GM15510 (cell line): ENCODE data around the gene DNAAF5.

ENCODE experiments used
- POLR2A ChIP-seq: IDR thresholded peaks from 3 replicates; pipeline ENCODE4 v1.6.1; 2011; ENCODE audit warnings: borderline replicate concordance; ENCODE audit not compliant: insufficient read length; ENCODE audit errors: extremely low read depth

The DNAAF5 gene

DNA sequence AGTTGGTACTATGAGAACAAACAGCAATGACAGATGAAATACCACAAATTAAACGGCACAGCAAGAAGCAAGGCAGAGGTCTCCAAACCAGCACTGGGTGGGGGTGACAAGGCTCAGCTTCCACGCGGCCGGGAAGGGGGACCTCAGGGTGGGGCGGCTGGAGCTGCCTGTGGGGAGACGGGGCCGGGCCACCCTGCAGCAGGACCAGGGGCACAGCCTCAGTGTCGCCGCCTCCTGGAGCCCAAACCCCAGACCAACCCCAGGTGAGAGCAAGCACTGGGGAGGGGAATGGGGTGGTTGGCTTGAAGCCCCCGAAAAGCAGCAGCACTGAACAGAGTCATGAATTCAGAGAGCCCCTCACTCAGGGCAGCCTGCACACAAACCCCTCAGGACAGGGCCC, 49.9 kb downstream of the DNAAF5 start:
- no peak for TF ChIP-seq POLR2A

DNA sequence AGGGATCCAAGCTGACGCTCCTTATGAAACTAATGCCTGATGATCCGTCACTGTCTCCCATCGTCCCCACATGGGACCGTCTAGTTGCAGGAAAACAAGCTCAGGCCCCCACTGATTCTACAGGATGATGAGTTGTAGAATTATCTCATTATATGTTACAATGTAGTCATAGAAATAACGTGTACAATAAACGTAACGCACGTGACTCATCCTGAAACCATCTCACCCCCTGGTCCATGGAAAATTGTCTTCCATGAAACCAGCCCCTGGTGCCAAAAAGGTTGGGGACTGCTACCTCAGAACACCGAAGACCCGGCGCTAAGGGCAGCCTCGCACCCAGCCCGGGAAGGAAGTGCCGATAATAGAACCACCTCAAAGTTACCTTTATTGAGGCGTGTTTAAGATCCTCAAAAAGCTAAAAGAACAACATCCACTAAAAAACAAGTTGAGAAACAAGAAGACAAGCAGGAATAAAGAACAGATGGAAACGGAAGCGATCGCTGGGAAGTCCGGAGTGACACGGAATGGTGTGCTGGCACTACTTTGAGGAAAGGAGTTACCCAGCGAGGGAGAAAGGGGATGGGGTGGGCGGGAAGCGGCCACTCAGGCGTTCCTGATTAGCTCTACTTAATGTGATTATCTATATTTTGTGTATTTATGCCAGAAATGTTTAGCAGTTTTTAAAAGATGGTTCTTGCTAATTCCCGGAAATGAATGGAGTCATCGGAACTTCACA, 50.7 kb downstream of the DNAAF5 start:
- no peak for TF ChIP-seq POLR2A

DNA sequence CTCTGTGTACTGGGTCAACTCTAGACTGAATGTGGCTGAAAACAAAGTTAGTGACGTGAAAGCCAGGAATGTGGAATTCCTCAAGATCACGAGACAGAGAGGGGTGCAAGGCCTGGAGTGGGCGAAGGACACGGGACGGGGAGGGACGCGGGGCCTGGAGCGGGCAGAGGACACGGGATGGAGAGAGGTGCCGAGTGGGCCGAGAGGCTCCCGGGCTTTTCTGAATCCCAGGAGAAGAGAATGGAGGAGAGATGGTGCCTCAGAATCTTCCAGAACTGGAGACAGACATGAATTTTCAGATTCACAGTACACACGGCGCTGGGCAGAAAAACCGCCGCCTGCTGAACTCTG, 51.2 kb downstream of the DNAAF5 start:
- TF ChIP-seq POLR2A = no peak

DNA sequence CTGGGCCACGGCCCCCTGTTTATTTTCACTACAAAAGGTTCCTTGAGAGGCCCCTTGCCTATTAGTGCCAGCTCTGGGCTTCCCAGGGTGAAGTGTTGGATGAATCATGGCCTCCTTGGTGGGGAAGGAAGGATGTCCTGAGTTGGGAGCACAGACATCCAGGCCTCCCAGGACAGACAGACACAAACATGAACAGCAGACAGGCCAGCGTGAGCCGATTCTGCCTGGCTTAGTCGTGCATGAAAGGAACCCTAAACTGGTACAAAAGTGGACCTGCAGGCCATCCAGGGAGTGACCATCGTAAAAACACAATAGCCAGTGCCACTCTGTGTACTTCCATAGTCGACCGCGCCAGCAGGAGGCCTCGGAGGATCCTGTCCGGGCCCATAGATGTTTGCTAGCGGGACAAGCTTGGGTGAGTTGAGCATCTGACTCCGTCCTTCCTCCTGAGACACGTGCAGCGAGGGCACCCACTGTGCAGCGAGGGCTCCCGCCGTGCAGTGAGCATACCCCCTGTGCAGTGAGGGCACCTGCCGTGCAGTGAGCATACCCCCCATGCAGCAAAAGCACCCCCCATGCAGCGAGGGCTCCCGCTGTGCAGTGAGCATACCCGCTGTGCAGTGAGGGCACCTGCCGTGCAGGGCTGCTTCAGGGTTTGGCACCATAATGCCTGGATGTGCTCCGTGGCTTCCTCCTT, 51.9 kb downstream of the DNAAF5 start:
- TF ChIP-seq POLR2A = no peak

DNA sequence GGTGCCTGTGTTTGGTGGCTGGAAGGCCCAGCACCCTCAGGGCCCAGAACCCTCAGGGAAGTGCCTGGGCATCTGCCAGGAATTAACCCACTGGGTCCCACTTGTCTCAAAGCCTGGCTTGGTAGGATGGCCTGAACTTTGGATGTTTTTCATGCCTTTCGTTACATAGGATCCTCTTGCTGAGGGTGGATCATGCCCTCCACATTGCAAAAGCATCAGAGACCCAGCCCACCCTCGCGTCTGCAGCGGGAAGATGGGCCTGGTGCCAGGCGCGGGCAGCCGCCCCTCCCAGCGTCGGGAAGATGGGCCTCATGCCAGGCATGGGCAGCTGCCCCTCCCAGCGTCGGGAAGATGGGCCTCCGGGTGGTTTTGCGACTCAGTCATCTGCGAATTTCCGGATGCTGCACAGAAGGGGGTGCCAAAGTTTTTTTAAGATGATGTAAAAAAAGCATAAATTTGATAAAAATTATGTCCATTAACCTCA, 52.5 kb downstream of the DNAAF5 start:
- TF ChIP-seq POLR2A = no peak

DNA sequence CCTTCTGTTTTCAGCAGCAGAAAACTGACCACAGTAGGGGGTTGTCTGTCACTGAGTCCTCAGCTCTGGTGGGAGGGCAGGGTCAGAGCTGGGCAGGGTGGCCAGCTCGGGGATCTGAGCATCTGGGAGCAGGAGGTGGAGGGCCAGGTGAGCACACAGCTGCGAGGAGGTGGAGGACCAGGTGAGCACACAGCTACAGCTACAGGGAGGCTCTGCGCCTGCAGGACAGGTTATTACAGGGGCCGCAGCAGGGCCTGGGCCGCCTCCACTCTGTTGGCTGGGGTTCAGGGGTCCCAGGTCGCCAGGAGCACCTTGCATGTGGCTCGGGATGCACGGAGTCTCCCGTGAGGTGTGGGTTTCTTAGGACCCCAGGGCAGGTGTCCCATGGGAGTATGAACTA, 53.0 kb downstream of the DNAAF5 start:
- no peak for TF ChIP-seq POLR2A

DNA sequence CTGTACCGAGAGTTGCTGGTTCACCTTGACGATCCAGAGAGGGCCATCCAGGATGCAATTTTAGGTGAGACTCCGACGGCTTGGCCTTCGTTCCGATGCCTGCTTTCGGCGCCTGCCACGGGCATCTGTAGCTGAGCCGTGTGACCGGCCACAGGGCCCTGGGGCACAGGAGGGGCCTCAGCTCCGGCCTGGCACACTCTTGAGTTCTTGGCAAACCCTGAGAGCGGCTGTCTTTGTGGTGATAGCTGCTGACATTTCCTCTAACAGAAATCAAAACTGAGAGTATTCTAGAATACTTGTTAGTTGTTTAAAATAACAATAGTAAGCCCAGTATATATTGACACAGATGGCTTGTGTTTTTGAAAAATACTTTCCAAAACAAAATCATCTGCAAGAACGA, 53.6 kb downstream of the DNAAF5 start:
- no peak for TF ChIP-seq POLR2A

DNA sequence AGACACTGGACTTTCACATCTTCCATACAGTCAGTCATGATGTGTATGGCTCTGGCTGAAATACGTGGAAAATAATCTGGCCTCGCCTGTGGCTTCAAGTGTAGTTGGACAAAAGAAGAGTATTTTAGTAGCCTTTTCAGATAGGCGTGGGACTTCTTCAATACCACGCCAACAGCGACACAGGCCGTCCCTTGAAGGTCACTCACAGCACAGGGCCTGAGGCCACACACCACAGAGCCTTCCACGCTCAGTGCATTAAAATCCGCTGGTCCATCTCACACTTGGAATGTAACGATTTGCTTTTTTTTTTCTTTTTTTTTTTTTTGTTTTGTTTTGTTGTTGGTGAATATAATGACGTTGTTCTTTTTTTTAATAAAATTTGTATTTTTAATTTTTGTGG, 54.0 kb downstream of the DNAAF5 start:
- TF ChIP-seq POLR2A = no peak

DNA sequence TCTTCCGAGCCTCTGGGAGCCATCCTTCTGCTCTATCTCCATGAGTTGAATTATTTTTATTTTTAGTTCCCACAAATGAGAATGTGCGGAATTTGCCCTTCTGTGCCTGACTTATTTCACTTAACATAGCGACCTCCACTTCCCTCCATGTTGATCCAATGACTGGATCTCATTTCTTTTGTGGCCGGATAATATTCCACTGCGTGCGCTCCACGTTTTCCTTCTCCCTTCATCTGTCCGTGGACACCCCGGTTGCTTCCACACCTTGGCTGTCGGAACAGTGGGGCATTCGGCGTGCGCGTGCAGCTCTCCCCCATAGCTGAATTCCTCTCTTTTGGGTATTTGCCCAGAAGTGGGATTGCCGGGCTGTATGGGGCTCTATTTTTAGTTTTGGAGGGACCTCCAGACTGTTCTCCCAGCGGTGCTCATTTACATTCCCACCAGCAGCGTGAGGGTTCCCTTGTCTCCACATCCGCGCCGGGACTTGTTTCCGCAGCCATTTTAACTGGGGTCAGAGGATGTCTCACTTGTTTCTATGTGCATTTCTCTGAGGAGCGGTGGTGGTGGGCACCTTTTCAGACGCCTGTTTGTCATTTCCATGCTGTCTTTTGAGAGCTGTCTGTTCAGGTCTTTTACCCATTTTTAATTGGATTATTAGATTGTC, 54.8 kb downstream of the DNAAF5 start:
- TF ChIP-seq POLR2A = no peak

DNA sequence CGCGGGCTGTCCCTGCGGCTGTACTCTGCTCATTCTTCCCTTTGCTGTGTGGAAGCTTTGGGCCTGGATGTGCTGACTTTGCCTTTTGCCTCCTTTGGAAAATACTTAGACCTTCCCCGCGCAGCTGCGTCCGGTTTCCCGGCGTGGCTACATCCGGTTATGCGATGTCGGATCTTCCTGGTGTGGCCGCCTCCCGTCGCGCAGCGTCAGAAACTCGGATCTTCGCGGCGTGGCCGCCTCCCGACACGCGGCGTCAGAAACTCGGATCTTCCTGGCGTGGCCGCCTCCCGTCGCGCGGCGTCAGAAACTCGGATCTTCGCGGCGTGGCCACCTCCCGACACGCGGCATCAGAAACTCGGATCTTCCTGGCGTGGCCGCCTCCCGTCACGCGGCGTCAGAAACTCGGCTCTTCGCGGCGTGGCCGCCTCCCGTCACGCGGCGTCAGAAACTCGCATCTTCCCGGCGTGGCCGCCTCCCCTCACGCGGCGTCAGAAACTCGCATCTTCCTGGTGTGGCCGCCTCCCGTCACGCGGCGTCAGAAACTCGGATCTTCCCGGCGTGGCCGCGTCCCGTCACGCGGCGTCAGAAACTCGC, 55.5 kb downstream of the DNAAF5 start:
- no peak for TF ChIP-seq POLR2A

DNA sequence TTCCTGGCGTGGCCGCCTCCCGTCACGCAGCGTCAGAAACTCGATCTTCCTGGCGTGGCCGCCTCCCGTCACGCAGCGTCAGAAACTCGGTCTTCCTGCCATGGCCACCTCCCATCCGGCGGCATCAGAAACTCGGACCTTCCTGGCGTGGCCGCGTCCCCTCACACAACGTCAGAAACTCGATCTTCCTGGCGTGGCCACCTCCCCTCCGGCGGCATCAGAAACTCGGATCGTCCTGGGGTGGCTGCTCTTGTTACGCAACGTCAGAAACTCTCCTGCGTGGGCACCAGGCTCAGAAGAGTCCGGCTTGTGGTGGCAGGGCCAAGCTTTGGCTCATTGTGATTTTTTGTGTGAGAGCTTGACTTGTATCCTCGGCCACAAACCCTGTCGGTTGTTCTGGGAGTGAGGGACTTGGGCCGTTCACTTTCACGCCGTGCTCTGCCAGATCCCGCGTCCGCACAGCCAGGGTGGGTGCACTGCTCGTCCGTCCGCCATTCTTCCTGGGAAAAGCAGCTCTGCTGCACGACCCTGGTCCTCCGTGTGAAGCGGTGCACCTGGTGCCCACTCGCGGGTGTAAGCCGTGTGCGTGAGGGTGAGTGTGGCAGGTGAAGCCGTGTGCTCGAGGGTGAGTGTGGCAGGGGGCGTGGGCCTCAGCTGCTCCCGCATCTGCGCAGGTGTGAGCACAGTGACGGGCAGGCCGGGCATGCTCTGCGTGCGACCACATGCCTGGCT, 56.4 kb downstream of the DNAAF5 start:
- TF ChIP-seq POLR2A = no peak

DNA sequence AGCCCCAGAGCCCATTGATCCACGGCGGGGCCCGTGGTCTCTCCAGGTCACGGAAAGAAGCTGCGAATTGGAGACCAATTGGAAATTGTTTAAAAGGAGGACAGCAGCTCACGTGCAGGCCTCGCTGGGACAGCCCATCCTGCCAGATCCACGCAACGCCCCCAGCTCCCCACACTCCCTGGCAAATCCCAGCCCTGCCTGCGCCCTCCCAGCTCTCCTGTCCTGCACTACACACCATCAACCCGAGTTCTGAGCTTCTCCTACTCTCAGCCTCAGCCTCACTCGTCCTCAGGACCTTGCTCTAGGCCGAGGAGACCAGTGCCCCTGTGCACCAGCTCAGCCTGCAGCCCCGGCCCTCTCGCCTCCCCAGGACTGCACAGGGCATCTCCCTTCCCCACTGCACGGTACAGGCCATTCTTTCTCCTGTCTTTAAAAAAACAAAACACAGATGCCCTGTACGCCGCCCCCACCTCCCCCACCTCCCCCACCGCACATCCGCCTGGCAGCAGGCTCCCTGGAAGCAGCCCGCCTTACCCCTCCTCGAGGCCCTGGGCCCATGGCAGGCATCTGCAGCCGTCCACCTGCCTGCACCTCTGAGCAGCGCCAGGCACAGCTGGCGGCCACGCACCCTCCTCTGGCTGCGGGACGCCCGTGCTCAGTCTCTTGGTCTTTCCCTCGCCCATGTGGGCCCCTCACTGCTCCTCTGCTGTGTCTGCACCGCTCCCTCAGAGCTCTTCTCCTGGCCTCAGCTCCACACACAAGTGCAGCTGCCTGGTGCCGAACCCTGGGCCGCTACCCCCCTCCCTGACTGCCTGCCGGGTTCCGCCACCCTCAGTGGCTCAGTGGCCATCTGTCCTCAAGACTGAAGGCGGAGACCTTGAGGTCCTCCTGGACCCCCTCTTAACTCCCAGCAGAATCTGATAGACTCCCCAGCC, 57.3 kb downstream of the DNAAF5 start:
- TF ChIP-seq POLR2A = no peak

DNA sequence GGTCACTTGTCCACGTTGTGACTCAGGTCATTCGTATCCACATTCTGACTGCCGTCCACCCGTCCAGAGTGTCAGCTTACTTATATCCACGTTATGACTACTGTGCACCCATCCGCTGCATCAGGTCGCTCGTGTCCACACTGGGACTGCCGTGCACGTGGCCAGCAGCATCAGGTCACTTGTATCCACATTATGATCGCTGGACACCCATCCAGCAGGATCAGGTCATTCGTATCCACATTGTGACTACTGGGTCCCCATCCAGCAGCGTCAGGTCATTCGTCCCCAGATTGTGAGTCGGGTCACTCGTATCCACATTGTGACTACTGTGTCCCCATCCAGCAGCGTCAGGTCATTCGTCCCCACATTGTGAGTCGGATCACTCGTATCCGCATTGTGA, 58.5 kb downstream of the DNAAF5 start:
- no peak for TF ChIP-seq POLR2A

DNA sequence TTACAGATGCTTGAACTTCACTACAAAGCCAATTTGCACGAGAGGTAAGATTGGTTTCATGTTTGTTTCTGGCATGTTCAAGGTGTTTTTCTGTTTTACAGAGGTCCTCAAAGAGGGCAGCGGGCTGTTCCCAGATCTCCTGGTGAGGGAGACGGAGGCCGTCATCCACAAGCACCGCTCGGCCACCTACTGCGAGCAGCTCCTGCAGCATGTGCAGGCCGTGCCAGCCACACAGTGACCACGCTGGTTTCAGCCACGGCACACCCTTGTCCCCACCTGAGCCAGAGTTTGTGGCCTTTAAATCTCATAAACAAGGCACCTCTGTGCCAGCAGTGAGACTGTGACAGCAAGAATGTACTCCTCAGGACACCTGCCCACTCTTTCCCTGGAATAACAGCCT, 58.9 kb downstream of the DNAAF5 start:
- no peak for TF ChIP-seq POLR2A
